Spleen (tissue), 11 donors: Measurements from ENCODE around the gene OGG1. TPM values are rescaled to one million over a fixed set of nuclear protein-coding genes. Genes with fewer than 3 reads are reported as not detected.

ENCODE experiments used
- DNase-seq: peaks from one replicate; pipeline ENCODE4 v3.0.0-alpha.2; 2020
- H3K27ac ChIP-seq, 8 donors: fragments of 200-600 bp; sonication (generic) in 7 of 8; 1 replicate in 4 of 8; 2 replicates in 4 of 8; pipeline versions ENCODE4 v1.5.0 to v1.8.0; 2016 to 2021; ENCODE audit warnings: inconsistent platforms in 4 of 8, mild to moderate bottlenecking in 4 of 8, moderate library complexity in 1 of 8
- H3K27me3 ChIP-seq, 7 donors: fragments of 200-600 bp; sonication (generic) in 6 of 7; replicated peaks in 1 of 7; 1 replicate in 4 of 7; 2 replicates in 3 of 7; pipeline versions ENCODE4 v1.5.0 to v1.8.0; 2016 to 2021; ENCODE audit warnings: inconsistent platforms in 3 of 7, mild to moderate bottlenecking in 1 of 7
- H3K36me3 ChIP-seq, 6 donors: fragments of 200-600 bp; sonication (generic) in 5 of 6; 1 replicate in 4 of 6; 2 replicates in 2 of 6; pipeline versions ENCODE4 v1.5.0 to v1.8.0; 2016 to 2021; ENCODE audit warnings: inconsistent platforms in 2 of 6
- H3K4me1 ChIP-seq, 6 donors: fragments of 200-600 bp; sonication (generic) in 5 of 6; 1 replicate in 3 of 6; 2 replicates in 3 of 6; pipeline versions ENCODE4 v1.5.0 to v1.8.0; 2016 to 2021; ENCODE audit warnings: inconsistent platforms in 3 of 6
- H3K4me3 ChIP-seq, 8 donors: fragments of 200-600 bp; sonication (generic) in 7 of 8; 1 replicate in 4 of 8; 2 replicates in 4 of 8; pipeline versions ENCODE4 v1.5.0 to v1.8.0; 2016 to 2021; ENCODE audit warnings: inconsistent platforms in 4 of 8, mild to moderate bottlenecking in 4 of 8, moderate library complexity in 2 of 8
- H3K9me3 ChIP-seq, 8 donors: fragments of 200-600 bp; sonication (generic) in 7 of 8; 1 replicate in 4 of 8; 2 replicates in 4 of 8; pipeline versions ENCODE4 v1.5.0 to v1.8.0; 2016 to 2021; ENCODE audit warnings: inconsistent platforms in 4 of 8
- POLR2A ChIP-seq, 3 donors: fragments of 450-650 bp; IDR thresholded peaks; one replicate each; pipeline ENCODE4 v1.5.1; 2017; ENCODE audit warnings: antibody characterized with exemption in 3 of 3, mild to moderate bottlenecking in 1 of 3
- POLR2AphosphoS5 ChIP-seq, 3 donors: sonication (generic); formaldehyde crosslinking; IDR thresholded peaks; one replicate each; pipeline ENCODE4 v1.5.1; 2017; ENCODE audit warnings: antibody characterized with exemption in 3 of 3
- WGBS, 5 donors: extraction: QIAGEN DNeasy Blood & Tissue Kit in 3 of 5; methylation state at CpG; one replicate each; pipeline versions ENCODE4 v1.1.5 to v1.1.7; 2013 to 2018; 5-methylcytosine and 5-hydroxymethylcytosine counted together
- intact Hi-C: fragments of 100-400 bp; cut with DNase I; formaldehyde crosslinking; loops from one replicate; pipeline ENCODE4 v1.15.0; 2023; ENCODE audit warnings: low total_unique reads
- polyA plus RNA-seq, 3 donors: library from polyadenylated mRNA; stranded (reverse); fragments of 200-250 nt; gene quantifications; one replicate each; pipeline ENCODE4 v1.2.1, GENCODE V29; 2013
- total RNA-seq, 7 donors: library from RNA; depleted of rRNA in 3 of 7; stranded (reverse); fragments of >200 nt in 3 of 7; fragmentation: NEBNext Ultra II Directional in 4 of 7; extraction: Animal tissue kit (Norgen Biotek cat#: 25700) in 4 of 7; gene quantifications; one replicate each; pipeline versions ENCODE4 v1.1.0 to v1.2.1, GENCODE V29; 2016 to 2021
- TF ChIP-seq, protein P1 (sequence below), 11 experiments: fragments of 200-600 bp in 7 of 11; fragments of 450-650 bp in 4 of 11; sonication (generic) in 4 of 11; IDR thresholded peaks in 8 of 11; conservative IDR thresholded peaks in 3 of 11; 1 replicate in 7 of 11; 2 replicates in 4 of 11; pipeline versions ENCODE4 v1.4.0 to v1.8.0; 2016 to 2021; ENCODE audit warnings: antibody characterized with exemption in 11 of 11, inconsistent platforms in 4 of 11, mild to moderate bottlenecking in 1 of 11
- donor health status: healthy with polysubstance abuse.
- donor health status: DM: no; HTN: no; CAD: no; lungs with moderate emphysema.
- donor health status: DM: no; HTN: no; CAD: no.
- donor health status: Bipolar disorder and iron deficiency.
- donor health status: healthy.
- donor health status: DM: no; HTN: no; CAD: no.
- donor health status: DM: yes; HTN: yes; CAD: no.

The OGG1 gene
- total and polyA plus RNA-seq, 10 donors: 9.3 to 34.5 (median 26.7) TPM

GRCh38 chr3:9780910-9781309, 31.2 kb downstream of the OGG1 start:
- peak overlapping the region in 7 of 8 donors; percentile 70 to 89 (median 78) for H3K27ac ChIP-seq
- TF ChIP-seq POLR2AphosphoS5 (IDR thresholded peaks at IDR 0.05) (no peak), POLR2A (IDR thresholded peaks at IDR 0.05) (no peak)
- TF ChIP-seq, protein P1, sequence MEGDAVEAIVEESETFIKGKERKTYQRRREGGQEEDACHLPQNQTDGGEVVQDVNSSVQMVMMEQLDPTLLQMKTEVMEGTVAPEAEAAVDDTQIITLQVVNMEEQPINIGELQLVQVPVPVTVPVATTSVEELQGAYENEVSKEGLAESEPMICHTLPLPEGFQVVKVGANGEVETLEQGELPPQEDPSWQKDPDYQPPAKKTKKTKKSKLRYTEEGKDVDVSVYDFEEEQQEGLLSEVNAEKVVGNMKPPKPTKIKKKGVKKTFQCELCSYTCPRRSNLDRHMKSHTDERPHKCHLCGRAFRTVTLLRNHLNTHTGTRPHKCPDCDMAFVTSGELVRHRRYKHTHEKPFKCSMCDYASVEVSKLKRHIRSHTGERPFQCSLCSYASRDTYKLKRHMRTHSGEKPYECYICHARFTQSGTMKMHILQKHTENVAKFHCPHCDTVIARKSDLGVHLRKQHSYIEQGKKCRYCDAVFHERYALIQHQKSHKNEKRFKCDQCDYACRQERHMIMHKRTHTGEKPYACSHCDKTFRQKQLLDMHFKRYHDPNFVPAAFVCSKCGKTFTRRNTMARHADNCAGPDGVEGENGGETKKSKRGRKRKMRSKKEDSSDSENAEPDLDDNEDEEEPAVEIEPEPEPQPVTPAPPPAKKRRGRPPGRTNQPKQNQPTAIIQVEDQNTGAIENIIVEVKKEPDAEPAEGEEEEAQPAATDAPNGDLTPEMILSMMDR (IDR thresholded peaks at IDR 0.05 in 8 of 11, conservative IDR thresholded peaks at IDR 0.05 in 3 of 11): no peak
- H3K36me3 ChIP-seq: peaks cover 0 to 67% (median 43%) of the 10 kb centered on the region in 6 donors
- H3K27me3 ChIP-seq: no peaks in the 10 kb centered on the region
- WGBS, 5 donors: 71 to 80% (median 78%) methylated on average over 4 of the region's 4 CpGs
- no peak for DNase-seq
- intact Hi-C loops: no loop called here
- no peak overlapping the region for H3K4me3 ChIP-seq
- no peaks in the 10 kb centered on the region for H3K9me3 ChIP-seq
- H3K4me1 ChIP-seq: peaks cover 26 to 61% (median 47%) of the 10 kb centered on the region in 6 donors

- peaks cover 0 to 73% (median 49%) of the 10 kb centered on the region in 6 donors for H3K36me3 ChIP-seq
- H3K27ac ChIP-seq: peak overlapping the region in 5 of 8 donors; percentile 2 to 84 (median 70)
- intact Hi-C loops: no loop called here
Measured at GRCh38 chr3:9781551-9781950, 31.8 kb downstream of the OGG1 start.

GRCh38 chr3:9781978-9782603, 32.3 kb downstream of the OGG1 start:
- Histone ChIP-seq H3K27ac (peak overlapping the region in 6 of 8 donors; percentile 2 to 84 (median 70)), H3K36me3 (peaks cover 0 to 79% (median 54%) of the 10 kb centered on the region in 6 donors), H3K4me1 (peaks cover 26 to 65% (median 47%) of the 10 kb centered on the region in 6 donors), H3K27me3 (no peaks in the 10 kb centered on the region), H3K9me3 (no peaks in the 10 kb centered on the region), H3K4me3 (no peak overlapping the region)
- TF ChIP-seq POLR2AphosphoS5 (IDR thresholded peaks at IDR 0.05): no peak
- TF ChIP-seq, protein P1 (IDR thresholded peaks at IDR 0.05 in 8 of 11, conservative IDR thresholded peaks at IDR 0.05 in 3 of 11): no peak
- no peak for TF ChIP-seq POLR2A (IDR thresholded peaks at IDR 0.05)
- intact Hi-C loops: no loop called here
- 50 to 61% (median 57%) methylated on average over 3 of the region's 3 CpGs for WGBS, 5 donors
- peak; percentile 14 for DNase-seq

More at GRCh38 chr3:9781551-9781950, 31.8 kb downstream of the OGG1 start:
- Histone ChIP-seq H3K9me3 (no peaks in the 10 kb centered on the region), H3K27me3 (no peaks in the 10 kb centered on the region), H3K4me3 (peak overlapping the region in 1 of 8 donors; percentile 9), H3K4me1 (peaks cover 26 to 61% (median 47%) of the 10 kb centered on the region in 6 donors)
- 17 to 60% (median 48%) methylated on average over 1 of the region's 1 CpG for WGBS, 5 donors
- no peak for TF ChIP-seq POLR2AphosphoS5 (IDR thresholded peaks at IDR 0.05)
- TF ChIP-seq POLR2A (IDR thresholded peaks at IDR 0.05): no peak
- TF ChIP-seq, protein P1 (IDR thresholded peaks at IDR 0.05 in 8 of 11, conservative IDR thresholded peaks at IDR 0.05 in 3 of 11): no peak
- peak; percentile 52 for DNase-seq

GRCh38 chr3:9782770-9783169, 33.0 kb downstream of the OGG1 start:
- DNase-seq: no peak
- Histone ChIP-seq H3K36me3 (peaks cover 0 to 85% (median 59%) of the 10 kb centered on the region in 6 donors), H3K4me3 (no peak overlapping the region), H3K27me3 (no peaks in the 10 kb centered on the region), H3K27ac (peak overlapping the region in 3 of 8 donors; percentile 2 to 84 (median 82)), H3K4me1 (peaks cover 26 to 60% (median 47%) of the 10 kb centered on the region in 6 donors), H3K9me3 (no peaks in the 10 kb centered on the region)
- TF ChIP-seq, protein P1 (IDR thresholded peaks at IDR 0.05 in 8 of 11, conservative IDR thresholded peaks at IDR 0.05 in 3 of 11): peak in 4 of 11 experiments; percentile 8 to 35 (median 18)
- TF ChIP-seq POLR2A (IDR thresholded peaks at IDR 0.05) (no peak), POLR2AphosphoS5 (IDR thresholded peaks at IDR 0.05) (no peak)
- intact Hi-C loops: no loop called here
- WGBS, 5 donors: 33 to 68% (median 39%) methylated on average over 3 of the region's 3 CpGs
